Activated CD4-positive, alpha-beta T cell treated with anti-CD3 and anti-CD28 coated beads, Interleukin-2, amount 10 ng/mL, durations not matched to agents 7 days and 5 days (primary cell): ENCODE data around the gene MTR. TPM values are rescaled to one million over a fixed set of nuclear protein-coding genes. Genes with fewer than 3 reads are reported as not detected.

ENCODE experiments used
- CTCF ChIA-PET: fragments of 350-600 bp; sonication (Branson Sonifier 250); formaldehyde crosslinking; loops from one replicate; lab custom pipeline; 2021; ENCODE audit warnings: antibody characterized with exemption; lab: Charles Lee
- POLR2A ChIA-PET: fragments of 350-600 bp; sonication (Branson Sonifier 250); formaldehyde crosslinking; loops from one replicate; lab custom pipeline; 2021; ENCODE audit warnings: antibody characterized with exemption; lab: Charles Lee
- DNase-seq: peaks from one replicate; pipeline ENCODE4 v3.0.0-alpha.2; 2020
- H3K27ac Mint-ChIP-seq: one replicate; pipeline ENCODE4 v1.8.0; 2021; ENCODE audit warnings: mild to moderate bottlenecking, moderate library complexity, mixed read lengths
- H3K27me3 Mint-ChIP-seq: one replicate; pipeline ENCODE4 v1.8.0; 2021; ENCODE audit warnings: mixed read lengths
- H3K36me3 Mint-ChIP-seq: one replicate; pipeline ENCODE4 v1.8.0; 2021; ENCODE audit warnings: low read depth, mixed read lengths
- H3K4me1 Mint-ChIP-seq: one replicate; pipeline ENCODE4 v1.8.0; 2021; ENCODE audit warnings: mixed read lengths
- H3K4me3 Mint-ChIP-seq: one replicate; pipeline ENCODE4 v1.8.0; 2021; ENCODE audit warnings: mild to moderate bottlenecking, moderate library complexity, mixed read lengths
- H3K9me3 Mint-ChIP-seq: one replicate; pipeline ENCODE4 v1.8.0; 2021; ENCODE audit warnings: mixed read lengths
- total RNA-seq, 2 experiments: library from RNA; stranded (reverse); gene quantifications; one replicate each; pipeline ENCODE4 v1.2.3, GENCODE V29; 2021

MTR gene
- total RNA-seq, 2 experiments from 2014 or later = 41.1 to 42.5 TPM

GRCh38 chr1:236862219-236862591 is 67.1 kb downstream of the MTR start:
- Mint-ChIP-seq H3K27me3 (no peaks in the 10 kb centered on the region), H3K4me1 (peaks cover 26% of the 10 kb centered on the region), H3K9me3 (no peaks in the 10 kb centered on the region), H3K4me3 (no peak overlapping the region), H3K27ac (no peak overlapping the region), H3K36me3 (peaks cover 59% of the 10 kb centered on the region)
- ChIA-PET POLR2A (no interaction called here), CTCF (interaction anchor here (0.6 to 1.1 kb wide), 2 partner anchors 25 to 39 kb away, joined by 3 read pairs; no protein-coding TSS in a partner anchor)
- no peak for DNase-seq

DNA sequence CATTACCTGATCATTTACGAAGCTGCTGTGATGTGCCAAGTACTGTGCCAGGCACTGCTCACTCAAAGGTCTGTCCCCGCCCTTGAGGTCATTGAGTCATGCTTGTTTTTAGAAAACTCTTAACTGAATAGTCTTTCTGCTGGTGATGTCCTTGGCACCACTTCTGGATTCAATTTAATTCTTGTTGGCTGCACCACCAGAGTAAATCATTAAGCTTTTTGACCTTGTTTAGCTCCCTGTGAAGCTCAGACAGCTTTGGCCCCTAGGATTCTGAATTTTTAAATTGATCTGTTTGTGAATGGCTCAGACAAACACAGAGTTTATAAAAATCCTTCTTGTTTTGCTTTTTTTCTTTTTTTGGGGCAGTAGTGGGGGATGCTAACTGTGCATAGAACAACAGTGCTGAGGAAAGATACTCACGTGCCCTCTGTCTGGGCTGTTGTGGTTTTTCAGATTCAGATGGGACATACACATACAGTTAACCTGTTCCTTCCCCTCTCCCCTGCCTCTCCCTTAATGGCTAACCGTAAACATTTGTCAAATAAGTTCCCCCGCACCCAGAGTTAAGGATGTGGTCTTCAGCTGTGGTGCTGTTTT is 67.6 kb downstream of the MTR start:
- ChIA-PET CTCF (interaction anchor here (1.1 kb wide), 1 partner anchor 25 kb away, joined by 3 read pairs; no protein-coding TSS in a partner anchor), POLR2A (no interaction called here)
- no peaks in the 10 kb centered on the region for H3K27me3 Mint-ChIP-seq
- H3K27ac Mint-ChIP-seq = no peak overlapping the region
- H3K36me3 Mint-ChIP-seq = peaks cover 54% of the 10 kb centered on the region
- H3K4me1 Mint-ChIP-seq = peaks cover 26% of the 10 kb centered on the region
- no peak for DNase-seq
- H3K4me3 Mint-ChIP-seq = no peak overlapping the region
- H3K9me3 Mint-ChIP-seq = no peaks in the 10 kb centered on the region

DNA sequence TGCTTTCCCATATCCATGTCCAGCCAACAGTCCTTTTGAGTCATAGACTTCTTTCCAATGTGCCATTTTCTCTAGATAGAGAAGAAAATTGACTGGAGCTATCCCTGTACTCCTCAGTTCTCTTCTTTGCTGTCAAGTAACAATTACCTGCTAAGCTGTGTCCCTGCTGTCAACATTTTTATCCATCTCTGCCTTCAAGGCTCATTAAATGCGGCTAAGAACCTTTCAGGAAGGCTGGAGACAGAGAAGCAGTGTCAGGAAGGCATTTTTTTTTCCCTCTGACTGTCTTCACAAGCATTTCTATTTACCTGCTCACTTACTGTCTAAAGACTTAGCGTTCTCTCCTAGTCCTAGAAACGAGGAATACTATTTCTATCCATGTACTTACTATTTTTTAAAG is 69.1 kb downstream of the MTR start:
- peaks cover 26% of the 10 kb centered on the region for H3K4me1 Mint-ChIP-seq
- CTCF ChIA-PET = no interaction called here
- DNase-seq = no peak

DNA sequence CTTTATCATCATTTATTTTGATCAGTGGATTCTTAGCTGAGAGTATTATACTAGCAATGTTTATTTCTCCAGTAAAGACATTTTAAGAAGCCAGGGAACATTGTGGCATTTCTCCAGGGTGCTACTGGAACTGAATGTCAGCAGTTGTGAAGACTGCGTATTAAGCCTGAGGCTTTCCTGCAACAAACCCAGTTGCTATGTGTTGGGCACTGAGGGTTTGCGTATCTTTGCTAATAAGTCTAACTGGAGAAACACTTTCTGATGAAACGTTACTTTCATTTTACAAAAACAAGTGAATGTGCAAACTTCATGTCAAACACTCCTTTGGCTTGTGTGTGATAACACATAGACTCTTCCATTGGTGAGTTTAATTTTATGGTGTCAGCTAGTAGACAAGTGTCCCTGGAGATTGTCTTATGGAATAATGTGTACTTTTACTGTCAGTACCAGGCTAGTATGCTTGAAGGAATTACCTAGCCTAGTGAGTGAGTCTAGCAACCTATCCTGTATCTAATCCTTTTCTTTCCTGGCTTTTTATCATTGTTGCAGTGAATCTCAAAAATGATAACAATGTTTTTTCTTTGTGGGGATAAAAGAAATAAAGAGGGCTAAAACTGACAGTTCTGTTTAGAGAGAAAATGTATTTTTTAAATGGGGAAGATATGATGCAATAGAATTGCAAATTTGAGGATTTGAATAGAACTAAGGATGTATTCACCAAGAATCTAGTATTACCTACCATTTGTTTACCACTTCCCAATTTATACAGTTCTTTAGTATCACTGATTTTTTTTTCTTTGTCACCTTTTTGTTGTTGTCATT is 70.1 kb downstream of the MTR start:
- Mint-ChIP-seq H3K27ac (no peak overlapping the region), H3K36me3 (peaks cover 33% of the 10 kb centered on the region), H3K27me3 (no peaks in the 10 kb centered on the region), H3K4me1 (peaks cover 25% of the 10 kb centered on the region), H3K9me3 (no peaks in the 10 kb centered on the region), H3K4me3 (no peak overlapping the region)
- POLR2A ChIA-PET = no interaction called here
- CTCF ChIA-PET = no interaction called here
- DNase-seq = no peak

More for the DNA sequence above, 69.1 kb downstream of the MTR start:
- H3K36me3 Mint-ChIP-seq = peaks cover 39% of the 10 kb centered on the region
- H3K4me3 Mint-ChIP-seq = no peak overlapping the region
- H3K27me3 Mint-ChIP-seq = no peaks in the 10 kb centered on the region
- H3K9me3 Mint-ChIP-seq = no peaks in the 10 kb centered on the region
- no peak overlapping the region for H3K27ac Mint-ChIP-seq
- POLR2A ChIA-PET = no interaction called here

- peaks cover 32% of the 10 kb centered on the region for H3K36me3 Mint-ChIP-seq
- DNase-seq = no peak
- no peaks in the 10 kb centered on the region for H3K27me3 Mint-ChIP-seq
- H3K27ac Mint-ChIP-seq = no peak overlapping the region
- POLR2A ChIA-PET = no interaction called here
- H3K9me3 Mint-ChIP-seq = no peaks in the 10 kb centered on the region
- peaks cover 26% of the 10 kb centered on the region for H3K4me1 Mint-ChIP-seq
- H3K4me3 Mint-ChIP-seq = no peak overlapping the region
- CTCF ChIA-PET = no interaction called here
Measured at GRCh38 chr1:236865818-236866155, 70.7 kb downstream of the MTR start.

- Mint-ChIP-seq H3K36me3 (peaks cover 14% of the 10 kb centered on the region), H3K27me3 (no peaks in the 10 kb centered on the region), H3K27ac (no peak overlapping the region), H3K4me3 (no peak overlapping the region), H3K9me3 (no peaks in the 10 kb centered on the region), H3K4me1 (peaks cover 2% of the 10 kb centered on the region)
- ChIA-PET POLR2A (no interaction called here), CTCF (interaction anchor here (1.0 to 2.8 kb wide), 2 partner anchors 10 to 109 kb away, joined by 3 to 8 read pairs; no protein-coding TSS in a partner anchor)
- DNase-seq = peak; percentile 55
Measured at GRCh38 chr1:236868625-236869467, 73.8 kb downstream of the MTR start.

DNA sequence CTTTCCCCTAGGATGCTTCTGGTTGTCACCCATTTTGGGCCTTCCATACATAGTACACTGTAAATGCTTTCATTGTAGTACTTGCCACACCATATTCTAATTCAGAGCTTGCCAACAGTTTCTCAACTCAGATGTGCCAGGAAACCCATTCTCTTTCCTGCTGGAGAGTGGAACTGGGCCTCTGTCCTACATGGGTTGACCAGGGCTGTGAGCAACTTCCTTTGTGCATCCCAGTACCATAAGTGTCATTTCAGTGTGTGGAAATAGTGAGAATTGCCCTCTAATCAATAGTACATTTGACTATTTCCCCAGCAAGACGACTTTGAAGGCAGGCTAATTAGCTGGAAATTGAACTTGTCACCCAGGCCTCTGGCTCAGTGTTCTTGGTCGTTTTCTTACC is 74.8 kb downstream of the MTR start:
- CTCF ChIA-PET = interaction anchor here (2.8 kb wide), 1 partner anchor 110 kb away, joined by 8 read pairs; no protein-coding TSS in a partner anchor
- H3K4me1 Mint-ChIP-seq = peaks cover 2% of the 10 kb centered on the region
- H3K36me3 Mint-ChIP-seq = peaks cover 14% of the 10 kb centered on the region
- no peaks in the 10 kb centered on the region for H3K27me3 Mint-ChIP-seq
- H3K9me3 Mint-ChIP-seq = no peaks in the 10 kb centered on the region
- no peak overlapping the region for H3K4me3 Mint-ChIP-seq
- POLR2A ChIA-PET = no interaction called here
- no peak overlapping the region for H3K27ac Mint-ChIP-seq
- DNase-seq = no peak

GRCh38 chr1:236870721-236871120 is 75.6 kb downstream of the MTR start:
- ChIA-PET POLR2A (no interaction called here), CTCF (interaction anchor here (1.4 to 2.8 kb wide), 2 partner anchors 23 to 111 kb away, joined by 3 to 8 read pairs; no protein-coding TSS in a partner anchor)
- Mint-ChIP-seq H3K36me3 (peaks cover 15% of the 10 kb centered on the region), H3K9me3 (no peaks in the 10 kb centered on the region), H3K4me1 (peaks cover 2% of the 10 kb centered on the region), H3K4me3 (no peak overlapping the region), H3K27ac (no peak overlapping the region), H3K27me3 (no peaks in the 10 kb centered on the region)
- no peak for DNase-seq

GRCh38 chr1:236872075-236872666 is 77.1 kb downstream of the MTR start:
- Mint-ChIP-seq H3K36me3 (peaks cover 19% of the 10 kb centered on the region), H3K4me1 (peaks cover 2% of the 10 kb centered on the region), H3K9me3 (no peaks in the 10 kb centered on the region), H3K27me3 (no peaks in the 10 kb centered on the region), H3K27ac (no peak overlapping the region), H3K4me3 (no peak overlapping the region)
- POLR2A ChIA-PET = no interaction called here
- CTCF ChIA-PET = interaction anchor here (0.6 kb wide), 1 partner anchor 755 kb away, joined by 3 read pairs; no protein-coding TSS in a partner anchor
- no peak for DNase-seq

DNA sequence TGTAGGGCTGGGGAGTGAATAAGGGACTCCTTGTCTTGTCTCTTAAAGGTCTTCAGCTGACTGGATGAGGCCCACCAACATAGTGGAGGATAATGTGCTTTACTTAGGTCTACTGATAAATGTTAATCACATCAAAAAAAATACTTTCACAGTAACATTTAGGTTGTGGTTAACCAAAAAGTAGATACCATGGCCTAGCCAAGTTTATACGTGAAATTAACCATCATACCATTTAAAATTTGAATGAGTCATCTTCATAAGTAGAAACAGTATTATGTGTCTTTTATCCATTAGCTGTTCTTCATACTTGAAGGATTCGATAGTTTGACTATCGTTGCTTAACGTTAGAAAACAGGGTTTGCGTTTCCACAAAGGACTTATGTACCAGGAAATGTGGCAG is 80.9 kb downstream of the MTR start:
- H3K27me3 Mint-ChIP-seq = no peaks in the 10 kb centered on the region
- DNase-seq = no peak
- H3K27ac Mint-ChIP-seq = no peak overlapping the region
- H3K4me1 Mint-ChIP-seq = peaks cover 7% of the 10 kb centered on the region
- ChIA-PET POLR2A (no interaction called here), CTCF (no interaction called here)
- no peaks in the 10 kb centered on the region for H3K9me3 Mint-ChIP-seq
- H3K36me3 Mint-ChIP-seq = peaks cover 21% of the 10 kb centered on the region
- no peak overlapping the region for H3K4me3 Mint-ChIP-seq

DNA sequence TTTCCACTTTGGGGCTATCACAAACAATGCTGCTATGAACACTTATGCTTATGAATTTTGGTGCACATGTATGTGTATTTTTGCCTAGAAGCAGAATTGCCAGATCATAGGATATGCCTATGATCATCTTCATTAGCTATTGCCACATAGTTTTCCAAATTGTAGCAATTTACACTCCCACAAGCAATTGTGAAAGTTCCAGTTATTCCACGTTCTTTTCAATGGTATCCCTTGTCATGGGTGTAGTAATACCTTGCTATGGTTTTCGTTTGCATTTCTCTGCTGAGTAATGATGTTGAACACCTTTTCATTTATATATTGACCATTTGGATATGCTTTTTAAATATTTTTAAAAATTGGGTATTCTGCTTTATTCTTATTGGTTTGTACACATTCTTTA is 82.6 kb downstream of the MTR start:
- CTCF ChIA-PET = no interaction called here
- Mint-ChIP-seq H3K36me3 (peaks cover 19% of the 10 kb centered on the region), H3K9me3 (no peaks in the 10 kb centered on the region), H3K4me3 (no peak overlapping the region), H3K27ac (no peak overlapping the region), H3K27me3 (no peaks in the 10 kb centered on the region), H3K4me1 (peaks cover 9% of the 10 kb centered on the region)
- DNase-seq = no peak
- POLR2A ChIA-PET = no interaction called here

- POLR2A ChIA-PET = no interaction called here
- peaks cover 14% of the 10 kb centered on the region for H3K36me3 Mint-ChIP-seq
- H3K9me3 Mint-ChIP-seq = no peaks in the 10 kb centered on the region
- H3K4me1 Mint-ChIP-seq = peaks cover 9% of the 10 kb centered on the region
- no peak for DNase-seq
- H3K4me3 Mint-ChIP-seq = no peak overlapping the region
- no peak overlapping the region for H3K27ac Mint-ChIP-seq
- CTCF ChIA-PET = no interaction called here
- no peaks in the 10 kb centered on the region for H3K27me3 Mint-ChIP-seq
Measured at GRCh38 chr1:236880209-236880608, 85.1 kb downstream of the MTR start.
